GM18499 (cell line): ENCODE results near the gene PIAS2.
"Not testable (repeated sequence)": the region's sequence is repeated elsewhere in the genome, so short reads cannot be mapped to it uniquely, and the experiment has no call there.

ENCODE experiments used
- ATAC-seq: cut with Tn5 transposase; IDR thresholded peaks from one replicate; pipeline ENCODE4 v1.9.1; 2021; ENCODE audit warnings: moderate number of reproducible peaks; ENCODE audit not compliant: insufficient read depth, unreplicated experiment

The PIAS2 gene

GRCh38 chr18:46833899-46834298, 83.4 kb downstream of the PIAS2 start:
- no peak for ATAC-seq

GRCh38 chr18:46832849-46833248, 84.5 kb downstream of the PIAS2 start:
- no peak for ATAC-seq

- ATAC-seq, result not testable (repeated sequence)
These were observed 84.9 kb downstream of the PIAS2 start for GRCh38 chr18:46832422-46832821.

GRCh38 chr18:46831434-46831833, 85.9 kb downstream of the PIAS2 start:
- no peak for ATAC-seq

- ATAC-seq, result no peak
These were observed 86.7 kb downstream of the PIAS2 start for GRCh38 chr18:46830633-46831032.

GRCh38 chr18:46829947-46830346, 87.4 kb downstream of the PIAS2 start:
- no peak for ATAC-seq

- ATAC-seq, result no peak
These were observed 87.8 kb downstream of the PIAS2 start for GRCh38 chr18:46829531-46829930.

GRCh38 chr18:46821856-46822711, 95.2 kb downstream of the PIAS2 start:
- ATAC-seq, result no peak

- ATAC-seq, result no peak
These were observed 96.4 kb downstream of the PIAS2 start for GRCh38 chr18:46820863-46821262.

GRCh38 chr18:46815661-46816060, 101.6 kb downstream of the PIAS2 start:
- ATAC-seq, result no peak

GRCh38 chr18:46814399-46814798, 102.9 kb downstream of the PIAS2 start:
- ATAC-seq, result no peak

GRCh38 chr18:46812311-46812710, 105.0 kb downstream of the PIAS2 start:
- no peak for ATAC-seq

- no peak for ATAC-seq
These were observed 106.8 kb downstream of the PIAS2 start for GRCh38 chr18:46810481-46811000.

- ATAC-seq, result no peak
These were observed 108.2 kb downstream of the PIAS2 start for GRCh38 chr18:46809145-46809544.

- ATAC-seq, result not testable (repeated sequence)
These were observed 121.4 kb downstream of the PIAS2 start for GRCh38 chr18:46795945-46796344.

GRCh38 chr18:46794607-46795006, 122.7 kb downstream of the PIAS2 start:
- no peak for ATAC-seq

- no peak for ATAC-seq
These were observed 123.7 kb downstream of the PIAS2 start for GRCh38 chr18:46793565-46793964.

- ATAC-seq, result no peak
These were observed 128.2 kb downstream of the PIAS2 start for GRCh38 chr18:46789088-46789487.

- ATAC-seq, result no peak
These were observed 129.6 kb downstream of the PIAS2 start for GRCh38 chr18:46787674-46788073.

- no peak for ATAC-seq
These were observed 144.9 kb downstream of the PIAS2 start for GRCh38 chr18:46772357-46772756.

GRCh38 chr18:46771141-46771540, 146.2 kb downstream of the PIAS2 start:
- no peak for ATAC-seq

GRCh38 chr18:46770708-46771107, 146.6 kb downstream of the PIAS2 start:
- ATAC-seq, result no peak
